Transverse colon (tissue), 4 donors: ENCODE results near the gene FUZ. TPM values are rescaled to one million over a fixed set of nuclear protein-coding genes. Genes with fewer than 3 reads are reported as not detected.

Experiments
- DNase-seq: peaks from one replicate; pipeline ENCODE4 v3.0.0-alpha.2; 2019
- H3K27ac ChIP-seq, 4 donors: fragments of 200-600 bp; sonication (generic); 2 replicates each; pipeline ENCODE4 v1.5.1; 2016 to 2018; ENCODE audit warnings: inconsistent platforms in 4 of 4
- H3K27me3 ChIP-seq: fragments of 200-600 bp; sonication (generic); 2 replicates; pipeline ENCODE4 v1.5.1; 2017; ENCODE audit warnings: inconsistent platforms
- H3K36me3 ChIP-seq, 4 donors: fragments of 200-600 bp; sonication (generic); 2 replicates each; pipeline ENCODE4 v1.5.1; 2017 to 2019; ENCODE audit warnings: inconsistent platforms in 4 of 4
- H3K4me1 ChIP-seq, 4 donors: fragments of 200-600 bp; sonication (generic); 2 replicates each; pipeline ENCODE4 v1.5.1; 2017 to 2020; ENCODE audit warnings: inconsistent platforms in 4 of 4
- H3K4me3 ChIP-seq, 4 donors: fragments of 200-600 bp; sonication (generic); 1 replicate in 1 of 4; 2 replicates in 3 of 4; pipeline versions ENCODE4 v1.5.1 to v1.6.1; 2017 to 2019; ENCODE audit warnings: inconsistent platforms in 4 of 4
- H3K9me3 ChIP-seq, 2 donors: fragments of 200-600 bp; sonication (generic); 2 replicates each; pipeline ENCODE4 v1.5.1; 2017 to 2019; ENCODE audit warnings: inconsistent platforms in 2 of 2
- CTCF ChIP-seq, 5 experiments: fragments of 200-600 bp in 3 of 5; fragments of 450-650 bp in 2 of 5; sonication (generic) in 3 of 5; IDR thresholded peaks; 1 replicate in 2 of 5; 2 replicates in 3 of 5; pipeline ENCODE4 v1.5.1; 2016 to 2017; ENCODE audit warnings: antibody characterized with exemption in 5 of 5, inconsistent platforms in 3 of 5, mild to moderate bottlenecking in 2 of 5, moderate library complexity in 1 of 5
- EP300 ChIP-seq: sonication (generic); formaldehyde crosslinking; IDR thresholded peaks from one replicate; pipeline ENCODE4 v1.6.1; 2017; ENCODE audit warnings: antibody characterized with exemption, low read depth
- POLR2A ChIP-seq: fragments of 450-650 bp; IDR thresholded peaks from one replicate; pipeline ENCODE4 v1.6.1; 2016; ENCODE audit warnings: antibody characterized with exemption, mild to moderate bottlenecking, moderate library complexity
- POLR2AphosphoS5 ChIP-seq, 3 donors: sonication (generic); formaldehyde crosslinking; IDR thresholded peaks; one replicate each; pipeline ENCODE4 v1.6.1; 2016; ENCODE audit warnings: antibody characterized with exemption in 3 of 3
- WGBS, 2 donors: methylation state at CpG; one replicate each; pipeline ENCODE4 v1.1.5; 2018; ENCODE audit warnings: low coverage in 1 of 2; 5-methylcytosine and 5-hydroxymethylcytosine counted together
- in situ Hi-C, 4 donors: fragments of 200-750 bp; cut with MboI; loops; one replicate each; pipeline versions ENCODE4 v1.15.0 to v1.15.1; 2017; ENCODE audit warnings: low sequenced_read_pairs in 3 of 4, low pct_ligation_motif_present in 1 of 4, low pct_unique_long_range_greater_than_20kb in 1 of 4
- intact Hi-C: fragments of 100-400 bp; cut with DNase I; formaldehyde crosslinking; loops from one replicate; pipeline ENCODE4 v1.15.1; 2023; ENCODE audit warnings: low total_unique reads
- total RNA-seq, 4 donors: library from RNA; depleted of rRNA; stranded (reverse); fragments of >200 nt; gene quantifications; one replicate each; pipeline ENCODE4 v1.1.0, GENCODE V29; 2016

The FUZ gene
- total RNA-seq, 4 donors from 2014 or later, result 10.2 to 20.1 (median 13.1) TPM

GRCh38 chr19:49843265-49843664 is 30.2 kb upstream of the FUZ start:
- intact Hi-C loops (no loop called here), in situ Hi-C loops (no loop called here)
- H3K27ac ChIP-seq, result no peak overlapping the region
- H3K27me3 ChIP-seq, result no peaks in the 10 kb centered on the region
- 67 to 80% methylated on average over 2 to 3 of the region's 3 CpGs for WGBS, 2 donors
- no peaks in the 10 kb centered on the region for H3K9me3 ChIP-seq
- no peak for TF ChIP-seq EP300
- TF ChIP-seq POLR2A, result no peak
- no peak for TF ChIP-seq CTCF (IDR thresholded peaks at IDR 0.05)
- TF ChIP-seq POLR2AphosphoS5 (IDR thresholded peaks at IDR 0.05), result no peak
- H3K4me1 ChIP-seq, result no peaks in the 10 kb centered on the region
- no peak overlapping the region for H3K4me3 ChIP-seq
- no peaks in the 10 kb centered on the region for H3K36me3 ChIP-seq
- DNase-seq, result no peak

GRCh38 chr19:49840736-49841249 is 27.7 kb upstream of the FUZ start:
- 82 to 92% methylated on average over 6 to 17 of the region's 17 CpGs for WGBS, 2 donors
- H3K4me1 ChIP-seq, result no peaks in the 10 kb centered on the region
- no peak overlapping the region for H3K27ac ChIP-seq
- in situ Hi-C loops, result no loop called here
- H3K36me3 ChIP-seq, result peaks cover 0 to 7% (median 0%) of the 10 kb centered on the region in 4 donors
- H3K9me3 ChIP-seq, result no peaks in the 10 kb centered on the region
- intact Hi-C loops, result no loop called here
- DNase-seq, result no peak
- H3K4me3 ChIP-seq, result no peak overlapping the region
- TF ChIP-seq POLR2AphosphoS5 (IDR thresholded peaks at IDR 0.05) (no peak), CTCF (IDR thresholded peaks at IDR 0.05) (no peak), POLR2A (no peak), EP300 (no peak)
- no peaks in the 10 kb centered on the region for H3K27me3 ChIP-seq

- intact Hi-C loops, result no loop called here
- DNase-seq, result no peak
- Histone ChIP-seq H3K27me3 (no peaks in the 10 kb centered on the region), H3K9me3 (no peaks in the 10 kb centered on the region), H3K27ac (peak overlapping the region in 1 of 4 donors; percentile 43), H3K4me3 (no peak overlapping the region), H3K36me3 (peaks cover 0 to 7% (median 2%) of the 10 kb centered on the region in 4 donors), H3K4me1 (no peaks in the 10 kb centered on the region)
- in situ Hi-C loops, result no loop called here
- TF ChIP-seq CTCF (IDR thresholded peaks at IDR 0.05), result no peak
- no peak for TF ChIP-seq POLR2A
- TF ChIP-seq EP300, result no peak
- TF ChIP-seq POLR2AphosphoS5 (IDR thresholded peaks at IDR 0.05), result no peak
- WGBS, 2 donors, result 81 to 88% methylated on average over 5 to 11 of the region's 11 CpGs
Measured at GRCh38 chr19:49840321-49840720, 27.2 kb upstream of the FUZ start.

GRCh38 chr19:49839713-49840112 is 26.6 kb upstream of the FUZ start:
- in situ Hi-C loops (no loop called here), intact Hi-C loops (no loop called here)
- no peak for TF ChIP-seq CTCF (IDR thresholded peaks at IDR 0.05)
- no peak for TF ChIP-seq POLR2AphosphoS5 (IDR thresholded peaks at IDR 0.05)
- no peak for TF ChIP-seq POLR2A
- TF ChIP-seq EP300, result no peak
- Histone ChIP-seq H3K4me3 (no peak overlapping the region), H3K9me3 (no peaks in the 10 kb centered on the region), H3K27ac (peak overlapping the region in 3 of 4 donors; percentile 24 to 43 (median 26)), H3K27me3 (no peaks in the 10 kb centered on the region), H3K4me1 (no peaks in the 10 kb centered on the region), H3K36me3 (peaks cover 0 to 8% (median 3%) of the 10 kb centered on the region in 4 donors)
- no peak for DNase-seq
- 86 to 87% methylated on average over 2 to 11 of the region's 11 CpGs for WGBS, 2 donors
